NCI-H446 (cell line): ENCODE data around the gene CCDC88B.
"Not testable (repeated sequence)": the region's sequence is repeated elsewhere in the genome, so short reads cannot be mapped to it uniquely, and the experiment has no call there.

Source experiments
- DNase-seq, 2 experiments: peaks; one replicate each; lab custom pipeline; 2025; lab: John Stamatoyannopoulos, UW

The CCDC88B gene

DNA sequence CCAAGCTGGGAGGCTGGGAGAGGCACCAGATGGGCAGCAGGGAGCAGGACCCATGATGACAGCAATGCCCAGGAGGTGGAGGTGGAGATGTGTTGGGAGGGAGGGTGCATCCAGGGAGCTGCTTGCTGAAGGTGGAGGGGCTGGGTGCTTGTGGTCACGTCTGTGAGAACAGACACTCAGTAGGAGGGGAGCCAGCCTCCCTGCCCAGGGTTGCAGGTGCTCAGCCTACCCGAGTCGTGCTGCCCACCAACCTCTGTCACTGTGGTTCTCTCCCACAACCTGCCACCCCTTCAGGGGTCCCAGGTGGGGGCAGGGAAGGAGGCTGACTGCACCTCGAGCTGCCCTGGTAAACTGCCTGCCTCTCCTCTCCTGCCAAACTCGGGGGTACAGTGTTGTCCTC, 16.6 kb upstream of the CCDC88B start:
- no peak for DNase-seq

GRCh38 chr11:64323984-64324383, 16.0 kb upstream of the CCDC88B start:
- DNase-seq = not testable (repeated sequence)

GRCh38 chr11:64324692-64325469, 15.1 kb upstream of the CCDC88B start:
- DNase-seq = no peak

DNA sequence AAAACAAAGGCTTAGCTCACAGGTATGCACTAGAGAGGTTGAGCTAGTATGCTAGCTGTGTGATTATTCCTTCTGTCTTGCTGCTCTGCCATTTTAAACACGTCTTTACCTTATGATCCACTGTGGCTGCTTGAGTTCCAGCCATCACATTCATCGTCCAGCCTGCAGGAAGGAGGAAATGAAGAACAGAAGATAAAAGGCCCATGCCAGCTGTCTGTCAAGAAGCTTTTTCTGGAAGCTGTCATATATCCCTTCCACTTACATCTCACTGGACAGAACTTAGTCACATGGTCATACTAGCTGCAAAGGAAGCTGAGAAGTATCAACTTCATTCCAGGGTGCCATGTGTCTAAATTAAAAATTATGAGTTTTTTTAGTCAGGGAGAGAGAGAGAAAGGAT, 12.6 kb upstream of the CCDC88B start:
- no peak for DNase-seq

DNA sequence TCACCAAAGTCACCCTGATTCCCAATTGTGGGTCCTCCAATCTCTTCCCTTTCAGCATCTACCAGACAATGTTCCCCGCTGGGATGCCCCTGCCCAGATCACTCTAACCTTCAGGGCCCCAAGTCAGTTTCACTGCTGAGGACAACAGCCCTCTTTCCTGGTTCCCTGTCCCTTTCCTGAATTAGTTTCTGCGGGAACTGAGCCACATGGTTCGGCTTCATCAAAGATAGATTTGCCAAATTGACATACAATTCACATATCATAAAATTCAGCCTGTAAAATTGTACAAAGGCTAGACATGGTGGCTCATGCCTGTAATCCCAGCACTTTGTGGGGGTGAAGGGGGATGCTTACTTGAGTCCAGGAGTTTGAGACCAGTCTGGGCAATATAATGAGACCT, 12.0 kb upstream of the CCDC88B start:
- DNase-seq = no peak

GRCh38 chr11:64330888-64331287, 9.1 kb upstream of the CCDC88B start:
- DNase-seq = no peak

DNA sequence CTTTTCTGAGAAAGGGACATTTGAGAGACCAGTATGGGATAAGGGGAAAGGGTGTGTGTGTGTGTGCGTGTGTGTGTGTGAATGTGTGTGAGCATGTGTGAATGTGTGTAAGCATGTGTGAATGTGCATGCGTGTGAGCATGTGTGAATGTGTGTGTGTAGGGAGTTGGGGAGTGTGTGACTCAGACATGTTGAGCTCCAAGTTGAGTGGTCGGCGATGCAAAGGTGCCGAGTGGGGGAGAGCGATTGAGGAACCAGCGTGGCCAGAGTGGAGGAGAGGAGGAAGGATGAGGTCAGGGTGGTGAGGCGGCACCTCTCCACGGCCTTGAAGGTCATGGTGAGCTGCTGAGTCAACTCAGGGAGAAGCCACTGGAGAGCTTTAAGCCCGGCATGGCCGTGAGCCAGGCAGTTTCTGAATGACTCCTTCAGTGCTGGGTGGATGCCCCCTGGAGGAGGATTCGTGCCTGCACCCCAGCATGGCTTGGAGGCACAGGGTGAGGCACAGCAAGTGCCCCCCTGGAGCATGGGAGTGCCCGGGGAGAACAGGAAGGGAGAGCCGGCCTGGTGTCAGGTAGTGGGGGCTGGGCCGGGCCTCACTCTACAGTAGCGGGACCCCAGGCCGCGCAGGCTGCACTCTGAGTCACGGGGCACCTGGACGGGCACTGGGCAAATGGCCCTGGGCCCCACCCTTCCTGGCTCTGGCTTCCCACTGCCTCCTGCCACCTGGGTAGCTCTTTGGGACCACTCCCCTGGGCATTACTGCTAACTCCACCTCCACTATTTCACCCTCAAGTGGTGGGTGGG, 8.2 kb upstream of the CCDC88B start:
- DNase-seq = peak; percentile 47 to 73

DNA sequence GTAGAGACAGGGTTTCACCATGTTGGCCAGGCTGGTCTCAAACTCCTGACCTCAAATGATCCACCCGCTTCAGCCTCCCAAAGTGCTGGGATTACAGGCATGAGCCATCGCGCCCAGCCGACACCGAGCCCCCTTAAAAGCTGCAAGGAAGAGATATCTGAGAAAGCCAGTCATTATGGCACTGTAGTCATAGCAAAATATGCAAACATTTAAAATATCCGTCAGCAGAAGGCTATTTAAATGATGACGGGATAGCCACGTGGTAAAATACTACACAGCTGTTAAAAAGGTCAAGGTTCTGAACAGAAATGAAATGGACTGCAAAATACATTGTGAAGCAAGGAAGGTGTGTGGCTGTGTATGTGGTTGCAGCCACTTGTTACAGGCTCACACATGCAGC, 6.4 kb upstream of the CCDC88B start:
- no peak for DNase-seq

DNA sequence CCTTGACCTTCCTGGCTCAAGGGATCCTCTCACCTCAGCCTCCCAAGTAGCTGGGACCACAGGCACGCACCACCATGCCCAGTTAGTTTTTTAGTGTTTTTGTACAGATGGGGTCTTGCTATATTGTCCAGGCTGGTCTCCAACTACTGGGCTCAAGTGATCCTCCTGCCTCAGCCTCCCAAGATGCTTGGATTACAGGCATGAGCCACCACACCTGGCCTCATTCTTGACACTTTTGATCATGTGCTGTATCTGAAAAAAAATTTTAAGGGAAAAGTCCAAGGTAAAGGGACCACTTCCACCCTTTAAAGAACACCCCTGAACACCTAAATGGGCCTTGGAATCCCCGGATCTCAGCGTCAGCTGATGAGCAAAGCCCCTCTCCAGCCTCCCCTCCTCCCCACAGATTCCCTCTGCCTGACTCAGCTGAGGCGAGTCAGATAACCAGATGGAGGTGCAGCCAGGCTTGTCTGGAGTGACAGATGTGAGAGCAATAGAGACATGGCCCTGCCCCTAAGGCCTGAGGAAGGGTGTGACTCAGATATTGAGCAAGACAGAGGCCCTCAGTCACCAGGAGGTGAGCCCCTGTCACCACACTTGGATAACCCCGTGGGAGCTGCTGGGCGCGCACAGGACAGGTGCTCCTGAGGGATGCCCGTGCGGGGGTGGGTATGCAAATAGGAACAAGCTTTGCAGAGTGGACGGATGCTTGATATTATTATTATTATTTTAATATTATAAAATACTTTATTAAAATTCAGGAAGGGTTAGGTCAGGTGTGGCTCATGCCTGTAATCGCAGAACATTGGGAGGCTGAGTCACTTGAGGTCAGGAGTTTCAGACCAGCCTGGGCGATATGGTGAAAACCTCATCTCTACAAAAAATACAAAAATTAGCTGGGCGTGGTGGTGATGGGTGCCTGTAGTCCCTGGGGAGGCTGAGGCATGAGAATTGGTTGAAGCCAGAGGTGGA, 5.0 kb upstream of the CCDC88B start:
- peak; percentile 69 to 93 for DNase-seq

GRCh38 chr11:64337538-64338249, 2.3 kb upstream of the CCDC88B start:
- DNase-seq = no peak

GRCh38 chr11:64338716-64339115, 1.3 kb upstream of the CCDC88B start:
- DNase-seq = no peak

GRCh38 chr11:64339286-64339685, 718 bp upstream of the CCDC88B start:
- no peak for DNase-seq

DNA sequence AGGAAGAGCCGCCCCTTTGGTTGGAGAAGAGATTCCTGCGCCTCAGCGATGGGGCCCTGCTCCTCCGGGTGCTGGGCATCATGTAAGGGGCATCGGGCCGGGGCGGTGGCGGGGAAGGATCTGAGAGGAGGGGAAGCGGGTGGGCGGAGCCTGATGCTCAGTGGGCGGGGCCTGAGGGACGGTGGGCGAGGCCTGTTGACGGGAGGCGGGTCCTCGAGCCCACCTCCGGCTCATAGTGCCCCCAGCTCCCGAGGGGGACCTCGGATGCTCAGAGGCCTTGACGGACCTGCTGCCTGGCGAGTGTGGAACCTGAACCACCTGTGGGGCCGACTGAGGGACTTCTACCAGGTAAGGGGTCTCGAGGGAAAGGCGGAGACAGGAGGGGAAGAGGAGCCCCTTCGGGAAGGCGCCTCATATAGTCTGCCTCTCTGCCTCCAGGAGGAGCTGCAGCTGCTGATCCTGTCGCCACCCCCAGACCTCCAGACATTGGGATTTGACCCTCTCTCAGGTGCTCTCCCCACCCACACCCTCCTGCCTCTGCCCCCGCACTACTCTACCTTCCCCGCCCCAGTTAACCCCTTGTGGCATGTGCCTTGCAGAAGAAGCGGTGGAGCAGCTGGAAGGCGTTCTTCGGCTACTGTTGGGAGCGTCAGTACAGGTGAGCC, 799 bp downstream of the CCDC88B start:
- no peak for DNase-seq

DNA sequence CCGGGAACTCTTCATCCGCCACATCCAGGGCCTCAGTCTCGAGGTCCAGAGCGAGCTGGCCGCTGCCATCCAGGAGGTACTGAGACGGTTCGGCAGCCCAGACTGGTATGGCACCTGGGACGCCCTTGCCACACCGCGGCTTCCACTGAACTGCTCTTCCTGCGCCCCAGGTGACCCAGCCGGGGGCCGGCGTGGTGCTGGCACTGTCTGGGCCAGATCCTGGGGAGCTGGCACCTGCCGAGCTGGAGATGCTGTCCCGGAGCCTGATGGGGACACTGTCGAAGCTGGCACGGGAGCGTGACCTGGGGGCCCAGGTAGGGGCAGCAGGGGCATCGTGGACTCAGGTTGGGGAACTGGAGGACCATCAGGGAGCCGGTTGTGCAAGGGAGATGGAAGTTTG, 1.4 kb downstream of the CCDC88B start:
- DNase-seq = no peak

DNA sequence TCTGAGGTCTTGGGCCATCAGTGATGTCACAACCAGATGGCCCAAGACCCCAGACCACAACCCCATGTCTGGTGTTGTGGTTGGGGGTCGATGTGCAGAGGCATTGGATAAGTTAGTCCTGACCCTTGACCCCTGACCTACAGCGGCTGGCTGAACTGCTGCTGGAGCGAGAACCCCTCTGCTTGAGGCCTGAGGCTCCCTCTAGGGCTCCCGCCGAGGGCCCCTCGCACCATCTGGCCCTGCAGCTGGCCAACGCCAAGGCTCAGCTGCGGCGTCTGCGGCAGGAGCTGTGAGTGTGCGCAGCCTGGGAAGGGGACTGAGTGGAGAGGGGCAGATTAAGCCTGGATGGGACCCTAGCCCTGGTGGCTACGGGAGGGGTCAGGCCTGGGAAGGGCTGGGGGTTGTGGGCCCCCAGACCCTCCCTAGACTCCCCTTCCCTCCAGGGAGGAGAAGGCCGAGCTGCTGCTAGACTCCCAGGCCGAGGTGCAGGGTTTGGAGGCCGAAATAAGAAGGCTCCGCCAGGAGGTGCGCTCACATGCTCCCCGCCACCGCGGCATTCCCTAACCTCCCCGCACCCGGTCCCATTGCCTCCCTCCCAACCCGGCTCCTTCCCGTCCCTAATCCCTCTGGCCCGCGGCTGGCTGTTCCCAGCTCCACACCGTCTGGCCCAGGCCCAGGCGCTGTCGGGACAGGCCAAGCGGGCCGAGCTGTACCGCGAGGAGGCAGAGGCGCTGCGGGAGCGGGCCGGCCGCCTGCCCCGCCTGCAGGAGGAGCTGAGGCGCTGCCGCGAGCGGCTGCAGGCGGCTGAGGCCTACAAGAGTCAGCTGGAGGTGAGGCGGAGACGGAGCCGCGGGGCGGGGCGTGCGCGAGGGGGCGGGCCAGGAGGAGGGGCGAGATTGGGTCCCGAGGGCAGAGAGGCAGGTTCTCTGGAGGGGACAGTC, 2.1 kb downstream of the CCDC88B start:
- peak; percentile 69 to 91 for DNase-seq

DNA sequence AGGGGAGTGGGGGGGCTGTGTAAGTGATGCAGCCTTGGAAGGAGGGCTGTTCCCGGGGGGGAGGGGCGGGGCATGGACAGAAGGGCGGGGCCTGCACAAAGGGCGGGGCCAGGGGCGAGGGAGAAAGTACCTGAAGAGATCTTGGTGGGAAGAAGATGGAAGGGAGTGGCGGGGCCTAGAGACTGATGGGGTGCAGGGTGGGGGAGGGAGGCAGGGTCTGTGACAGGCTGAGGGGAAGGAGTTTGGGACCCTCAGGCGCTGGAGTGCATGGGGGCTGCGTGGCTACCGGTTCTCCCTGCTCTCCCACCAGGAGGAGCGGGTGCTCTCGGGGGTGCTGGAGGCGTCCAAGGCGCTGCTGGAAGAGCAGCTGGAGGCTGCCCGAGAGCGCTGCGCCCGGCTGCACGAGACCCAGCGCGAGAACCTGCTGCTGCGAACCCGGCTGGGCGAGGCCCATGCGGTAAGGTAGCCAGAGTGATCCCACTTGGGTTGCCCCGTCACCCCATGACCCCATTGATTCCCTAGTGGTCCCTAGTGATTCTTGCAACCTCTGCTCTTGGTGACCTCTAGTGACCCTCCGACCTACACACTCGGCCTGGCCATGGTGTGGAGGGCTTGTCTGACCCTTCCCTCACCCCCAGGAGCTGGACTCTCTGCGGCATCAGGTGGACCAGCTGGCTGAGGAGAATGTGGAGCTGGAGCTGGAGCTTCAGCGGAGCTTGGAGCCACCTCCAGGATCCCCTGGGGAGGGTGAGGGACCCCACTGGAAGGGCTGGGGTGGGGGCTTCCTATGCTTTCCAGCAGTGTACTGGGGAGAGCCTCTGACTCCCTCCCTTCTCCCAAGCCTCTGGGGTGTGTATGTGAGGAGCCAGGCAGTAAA, 3.1 kb downstream of the CCDC88B start:
- peak in 1 of 2 experiments; percentile 74 for DNase-seq

DNA sequence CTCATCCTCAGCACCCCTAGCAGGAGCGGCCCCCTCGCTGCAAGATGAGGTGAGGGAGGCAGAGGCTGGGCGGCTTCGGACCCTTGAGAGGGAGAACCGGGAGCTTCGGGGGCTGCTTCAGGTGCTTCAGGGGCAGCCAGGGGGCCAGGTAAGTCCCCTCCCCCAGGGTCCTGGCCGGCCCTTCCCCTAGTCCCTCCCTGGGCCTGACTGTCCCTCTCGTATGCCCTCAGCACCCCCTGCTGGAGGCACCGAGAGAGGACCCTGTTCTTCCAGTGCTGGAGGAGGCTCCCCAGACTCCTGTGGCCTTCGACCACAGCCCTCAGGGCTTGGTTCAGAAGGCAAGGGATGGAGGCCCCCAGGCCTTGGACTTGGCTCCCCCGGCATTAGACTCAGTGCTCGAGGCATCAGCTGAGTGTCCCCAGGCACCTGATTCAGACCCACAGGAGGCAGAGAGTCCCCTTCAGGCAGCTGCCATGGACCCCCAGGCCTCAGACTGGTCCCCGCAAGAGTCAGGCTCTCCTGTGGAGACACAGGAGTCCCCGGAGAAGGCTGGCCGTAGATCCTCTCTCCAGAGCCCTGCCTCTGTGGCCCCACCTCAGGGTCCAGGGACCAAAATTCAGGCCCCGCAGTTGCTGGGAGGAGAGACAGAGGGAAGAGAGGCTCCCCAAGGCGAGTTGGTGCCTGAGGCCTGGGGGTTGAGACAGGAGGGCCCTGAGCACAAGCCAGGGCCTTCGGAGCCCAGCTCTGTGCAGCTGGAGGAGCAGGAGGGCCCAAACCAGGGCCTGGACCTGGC, 4.0 kb downstream of the CCDC88B start:
- DNase-seq = peak in 1 of 2 experiments; percentile 26

GRCh38 chr11:64344787-64345186, 4.8 kb downstream of the CCDC88B start:
- no peak for DNase-seq
